K562 (cell line): Measurements from ENCODE around the gene TTC16. TPM values are rescaled to one million over a fixed set of nuclear protein-coding genes. Genes with fewer than 3 reads are reported as not detected.

Experiments used
- MTA1 ChIP-seq: fragments of 450-650 bp; IDR thresholded peaks from 2 replicates; pipeline ENCODE4 v1.6.1; 2017; ENCODE audit warnings: borderline replicate concordance
- NCOA6 ChIP-seq: fragments of 450-650 bp; IDR thresholded peaks from 2 replicates; pipeline ENCODE4 v1.6.1; 2017; ENCODE audit warnings: mild to moderate bottlenecking
- OTX1 ChIP-seq: fragments of 450-650 bp; formaldehyde crosslinking; IDR thresholded peaks from 2 replicates; pipeline ENCODE4 v1.4.0; 2022; ENCODE audit warnings: mild to moderate bottlenecking
- PHF8 ChIP-seq: fragments of 200-600 bp; sonication (generic); IDR thresholded peaks from 2 replicates; pipeline ENCODE4 v1.6.1; 2012; ENCODE audit warnings: mixed run types, mild to moderate bottlenecking, inconsistent platforms, low read length, moderate library complexity, borderline replicate concordance
- RFX5 ChIP-seq: IDR thresholded peaks from 2 replicates; pipeline ENCODE4 v1.6.1; 2011; ENCODE audit warnings: low read depth, mild to moderate bottlenecking, improper control_type of control experiment, low read length
- TAF9B ChIP-seq: fragments of 450-650 bp; IDR thresholded peaks from 2 replicates; pipeline ENCODE4 v1.6.1; 2018; ENCODE audit warnings: mild to moderate bottlenecking; ENCODE audit not compliant: partially characterized antibody
- XRCC4 ChIP-seq: IDR thresholded peaks from one replicate; pipeline ENCODE4 v1.6.1; 2011; ENCODE audit not compliant: insufficient read depth, insufficient read length; ENCODE audit errors: extremely low read depth
- ZFX ChIP-seq: sonication (generic); formaldehyde crosslinking; IDR thresholded peaks from 2 replicates; pipeline ENCODE4 v1.8.0; 2022; ENCODE audit warnings: mild to moderate bottlenecking, missing genetic modification reagents, moderate library complexity
- ZNF134 ChIP-seq: fragments of 250-450 bp; sonication (Bioruptor Pico); conservative IDR thresholded peaks from 2 replicates; pipeline ENCODE4 v1.4.0; 2020
- ZNF764 ChIP-seq: fragments of 250-450 bp; sonication (Bioruptor Pico); IDR thresholded peaks from 2 replicates; pipeline ENCODE4 v1.4.0; 2020; ENCODE audit warnings: low read depth, mild to moderate bottlenecking, moderate library complexity
- polyA plus RNA-seq, 8 experiments: library from polyadenylated mRNA; depleted of rRNA in 4 of 8; stranded (reverse) in 5 of 8; unstranded in 3 of 8; fragments of >200 nt; fragmentation: Nextera tagmentation in 2 of 8; fragmentation: Illumina TruSeq in 1 of 8; extraction: Ambion mirVana in 2 of 8; extraction: Trizol in 1 of 8; gene quantifications; 2 replicates each; pipeline versions ENCODE4 v1.2.1 to v1.2.3, GENCODE V29; 2011 to 2014; ENCODE audit warnings: inconsistent platforms in 1 of 8, missing spikeins in 1 of 8
- total RNA-seq, 7 experiments: library from RNA; depleted of rRNA in 6 of 7; stranded (reverse); fragments of >200 nt in 6 of 7; fragmentation: Illumina TruSeq in 2 of 7; extraction: Trizol in 2 of 7; gene quantifications; 2 replicates each; pipeline versions ENCODE4 v1.2.1 to v1.2.3, GENCODE V29; 2011 to 2021; ENCODE audit warnings: low replicate concordance in 1 of 7
- TF ChIP-seq, protein P1 (sequence below): fragments of 450-650 bp; formaldehyde crosslinking; IDR thresholded peaks from 2 replicates; pipeline ENCODE4 v1.4.0; 2020; ENCODE audit warnings: mild to moderate bottlenecking, moderate library complexity
- TF ChIP-seq, protein P2 (sequence below), 2 experiments: fragments of 450-650 bp in 1 of 2; sonication (generic) in 1 of 2; formaldehyde crosslinking in 1 of 2; IDR thresholded peaks; 2 replicates each; pipeline versions ENCODE4 v1.7.1 to v1.9.0; 2016 to 2022; ENCODE audit warnings: inconsistent platforms in 1 of 2, mild to moderate bottlenecking in 1 of 2, missing genetic modification reagents in 1 of 2
- TF ChIP-seq, protein P3 (sequence below), 2 experiments: IDR thresholded peaks in 1 of 2; conservative IDR thresholded peaks in 1 of 2; 2 replicates each; pipeline ENCODE4 v1.6.1; 2016; ENCODE audit warnings: low read depth in 2 of 2, mild to moderate bottlenecking in 1 of 2, missing compliant biosample characterization in 1 of 2, missing genetic modification characterization in 1 of 2, moderate library complexity in 1 of 2

The TTC16 gene
- total and polyA plus RNA-seq, 9 of the 15 experiments (the other 6 are each of a cell fraction or from before 2014, with no cell fraction given) = 0.11 TPM; not detected in 8

DNA sequence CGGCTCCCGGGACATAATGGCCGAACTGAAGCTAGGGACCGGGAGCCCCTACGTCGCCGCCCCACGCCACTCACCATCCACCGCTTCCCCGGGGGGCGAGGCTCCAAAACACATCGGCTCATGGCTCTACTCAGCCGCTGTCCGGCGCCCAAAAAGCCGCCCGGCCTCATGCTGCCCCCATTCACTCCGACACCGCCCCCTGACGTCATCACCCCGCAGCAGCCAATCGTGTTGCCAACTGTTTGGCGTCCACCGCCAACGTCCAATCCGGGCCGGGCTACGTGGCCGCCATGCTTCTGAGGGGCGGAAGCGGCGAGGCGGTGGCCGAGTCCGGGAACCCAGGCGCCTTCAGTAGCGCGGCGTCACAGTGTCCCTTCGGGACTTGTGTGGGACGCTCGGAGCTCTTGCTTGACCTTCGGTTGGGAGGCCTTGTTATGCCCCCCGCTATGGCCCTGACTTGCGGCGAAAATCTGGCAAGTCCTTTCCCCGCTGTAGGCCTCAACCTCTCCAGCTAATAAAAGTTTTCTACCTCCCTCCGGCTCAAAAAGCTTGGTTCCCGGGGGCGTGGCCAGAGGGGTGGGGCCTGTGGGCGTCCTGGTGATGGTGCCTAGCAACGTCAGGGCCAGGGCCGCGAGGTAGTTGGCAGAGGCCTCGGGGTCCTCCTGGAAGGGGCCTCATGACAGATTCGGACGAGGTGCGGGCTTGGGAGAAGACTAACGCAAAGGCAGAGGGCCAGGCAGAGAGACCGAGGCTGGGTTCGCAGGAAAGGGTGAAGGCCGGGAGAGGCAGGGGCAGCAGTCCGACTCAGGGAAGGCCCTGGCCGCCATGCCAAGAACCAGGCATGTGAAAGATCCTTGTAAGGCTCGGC lies at the start of gene TTC16, which contains the start of gene PTRH1 (continued):
- TF ChIP-seq, protein P1, sequence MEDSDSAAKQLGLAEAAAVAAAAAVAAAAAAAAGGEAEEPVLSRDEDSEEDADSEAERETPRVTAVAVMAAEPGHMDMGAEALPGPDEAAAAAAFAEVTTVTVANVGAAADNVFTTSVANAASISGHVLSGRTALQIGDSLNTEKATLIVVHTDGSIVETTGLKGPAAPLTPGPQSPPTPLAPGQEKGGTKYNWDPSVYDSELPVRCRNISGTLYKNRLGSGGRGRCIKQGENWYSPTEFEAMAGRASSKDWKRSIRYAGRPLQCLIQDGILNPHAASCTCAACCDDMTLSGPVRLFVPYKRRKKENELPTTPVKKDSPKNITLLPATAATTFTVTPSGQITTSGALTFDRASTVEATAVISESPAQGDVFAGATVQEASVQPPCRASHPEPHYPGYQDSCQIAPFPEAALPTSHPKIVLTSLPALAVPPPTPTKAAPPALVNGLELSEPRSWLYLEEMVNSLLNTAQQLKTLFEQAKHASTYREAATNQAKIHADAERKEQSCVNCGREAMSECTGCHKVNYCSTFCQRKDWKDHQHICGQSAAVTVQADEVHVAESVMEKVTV (CRISPR knock-in tag) = no peak
- TF ChIP-seq RFX5 (no peak), MTA1 (peak; percentile 47; the same call in 1 of the 2 replicates), ZNF764 (no peak), PHF8 (peak; percentile 70; the same call in 1 of the 2 replicates), NCOA6 (no peak), ZNF134 (CRISPR knock-in tag) (no peak), ZFX (CRISPR knock-in tag) (peak; percentile 95), TAF9B (no peak), XRCC4 (no peak), OTX1 (no peak)
- TF ChIP-seq, protein P2, sequence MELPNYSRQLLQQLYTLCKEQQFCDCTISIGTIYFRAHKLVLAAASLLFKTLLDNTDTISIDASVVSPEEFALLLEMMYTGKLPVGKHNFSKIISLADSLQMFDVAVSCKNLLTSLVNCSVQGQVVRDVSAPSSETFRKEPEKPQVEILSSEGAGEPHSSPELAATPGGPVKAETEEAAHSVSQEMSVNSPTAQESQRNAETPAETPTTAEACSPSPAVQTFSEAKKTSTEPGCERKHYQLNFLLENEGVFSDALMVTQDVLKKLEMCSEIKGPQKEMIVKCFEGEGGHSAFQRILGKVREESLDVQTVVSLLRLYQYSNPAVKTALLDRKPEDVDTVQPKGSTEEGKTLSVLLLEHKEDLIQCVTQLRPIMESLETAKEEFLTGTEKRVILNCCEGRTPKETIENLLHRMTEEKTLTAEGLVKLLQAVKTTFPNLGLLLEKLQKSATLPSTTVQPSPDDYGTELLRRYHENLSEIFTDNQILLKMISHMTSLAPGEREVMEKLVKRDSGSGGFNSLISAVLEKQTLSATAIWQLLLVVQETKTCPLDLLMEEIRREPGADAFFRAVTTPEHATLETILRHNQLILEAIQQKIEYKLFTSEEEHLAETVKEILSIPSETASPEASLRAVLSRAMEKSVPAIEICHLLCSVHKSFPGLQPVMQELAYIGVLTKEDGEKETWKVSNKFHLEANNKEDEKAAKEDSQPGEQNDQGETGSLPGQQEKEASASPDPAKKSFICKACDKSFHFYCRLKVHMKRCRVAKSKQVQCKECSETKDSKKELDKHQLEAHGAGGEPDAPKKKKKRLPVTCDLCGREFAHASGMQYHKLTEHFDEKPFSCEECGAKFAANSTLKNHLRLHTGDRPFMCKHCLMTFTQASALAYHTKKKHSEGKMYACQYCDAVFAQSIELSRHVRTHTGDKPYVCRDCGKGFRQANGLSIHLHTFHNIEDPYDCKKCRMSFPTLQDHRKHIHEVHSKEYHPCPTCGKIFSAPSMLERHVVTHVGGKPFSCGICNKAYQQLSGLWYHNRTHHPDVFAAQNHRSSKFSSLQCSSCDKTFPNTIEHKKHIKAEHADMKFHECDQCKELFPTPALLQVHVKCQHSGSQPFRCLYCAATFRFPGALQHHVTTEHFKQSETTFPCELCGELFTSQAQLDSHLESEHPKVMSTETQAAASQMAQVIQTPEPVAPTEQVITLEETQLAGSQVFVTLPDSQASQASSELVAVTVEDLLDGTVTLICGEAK (IDR thresholded peaks at IDR 0.05) = peak; percentile 86
- TF ChIP-seq, protein P2 (CRISPR knock-in tag; IDR thresholded peaks at IDR 0.05) = no peak
- TF ChIP-seq, protein P3, sequence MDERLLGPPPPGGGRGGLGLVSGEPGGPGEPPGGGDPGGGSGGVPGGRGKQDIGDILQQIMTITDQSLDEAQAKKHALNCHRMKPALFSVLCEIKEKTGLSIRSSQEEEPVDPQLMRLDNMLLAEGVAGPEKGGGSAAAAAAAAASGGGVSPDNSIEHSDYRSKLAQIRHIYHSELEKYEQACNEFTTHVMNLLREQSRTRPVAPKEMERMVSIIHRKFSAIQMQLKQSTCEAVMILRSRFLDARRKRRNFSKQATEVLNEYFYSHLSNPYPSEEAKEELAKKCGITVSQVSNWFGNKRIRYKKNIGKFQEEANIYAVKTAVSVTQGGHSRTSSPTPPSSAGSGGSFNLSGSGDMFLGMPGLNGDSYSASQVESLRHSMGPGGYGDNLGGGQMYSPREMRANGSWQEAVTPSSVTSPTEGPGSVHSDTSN (CRISPR knock-in tag; IDR thresholded peaks at IDR 0.05; ENCODE audit: low read depth) = no peak
- TF ChIP-seq, protein P3 (tag; conservative IDR thresholded peaks at IDR 0.05; ENCODE audit: low read depth) = peak; percentile 53
